IPS-18c (cell line): ENCODE measurements around the gene EGLN1.

Experiments used
- H3K4me3 ChIP-seq: 2 replicates; pipeline ENCODE4 v1.7.0; 2013; ENCODE audit warnings: low read depth, mild to moderate bottlenecking, low read length, moderate library complexity; ENCODE audit not compliant: insufficient read depth
- H3K9me3 ChIP-seq: one replicate; pipeline ENCODE4 v1.6.1; 2013; ENCODE audit warnings: mild to moderate bottlenecking, low read length, moderate library complexity; ENCODE audit not compliant: control insufficient read depth, insufficient read depth

The EGLN1 gene

GRCh38 chr1:231410036-231410612 lies 12.0 kb downstream of the EGLN1 start:
- Histone ChIP-seq H3K9me3 (no peaks in the 10 kb centered on the region), H3K4me3 (no peak overlapping the region)

GRCh38 chr1:231408528-231409094 lies 13.5 kb downstream of the EGLN1 start:
- Histone ChIP-seq H3K9me3 (no peaks in the 10 kb centered on the region), H3K4me3 (no peak overlapping the region)

GRCh38 chr1:231407547-231408396 lies 14.3 kb downstream of the EGLN1 start:
- H3K4me3 ChIP-seq: no peak overlapping the region
- no peaks in the 10 kb centered on the region for H3K9me3 ChIP-seq

- no peak overlapping the region for H3K4me3 ChIP-seq
- no peaks in the 10 kb centered on the region for H3K9me3 ChIP-seq
Observed at GRCh38 chr1:231407049-231407448, 15.0 kb downstream of the EGLN1 start.

- no peak overlapping the region for H3K4me3 ChIP-seq
Observed at GRCh38 chr1:231404318-231404717, 17.8 kb downstream of the EGLN1 start.

GRCh38 chr1:231401478-231401877 lies 20.6 kb downstream of the EGLN1 start:
- Histone ChIP-seq H3K9me3 (no peaks in the 10 kb centered on the region), H3K4me3 (no peak overlapping the region)

More at GRCh38 chr1:231404318-231404717, 17.8 kb downstream of the EGLN1 start:
- H3K9me3 ChIP-seq: no peaks in the 10 kb centered on the region

- Histone ChIP-seq H3K4me3 (no peak overlapping the region), H3K9me3 (no peaks in the 10 kb centered on the region)
Observed at GRCh38 chr1:231397886-231398671, 24.0 kb downstream of the EGLN1 start.

- H3K9me3 ChIP-seq: no peaks in the 10 kb centered on the region
- H3K4me3 ChIP-seq: no peak overlapping the region
Observed at GRCh38 chr1:231396643-231397042, 25.4 kb downstream of the EGLN1 start.

GRCh38 chr1:231395998-231396390 lies 26.1 kb downstream of the EGLN1 start:
- no peak overlapping the region for H3K4me3 ChIP-seq
- no peaks in the 10 kb centered on the region for H3K9me3 ChIP-seq

- no peaks in the 10 kb centered on the region for H3K9me3 ChIP-seq
- no peak overlapping the region for H3K4me3 ChIP-seq
Observed at GRCh38 chr1:231395076-231395997, 26.8 kb downstream of the EGLN1 start.

- Histone ChIP-seq H3K4me3 (no peak overlapping the region), H3K9me3 (no peaks in the 10 kb centered on the region)
Observed at GRCh38 chr1:231393668-231394067, 28.4 kb downstream of the EGLN1 start.

GRCh38 chr1:231392389-231393131 lies 29.5 kb downstream of the EGLN1 start:
- Histone ChIP-seq H3K9me3 (no peaks in the 10 kb centered on the region), H3K4me3 (no peak overlapping the region)

- Histone ChIP-seq H3K9me3 (no peaks in the 10 kb centered on the region), H3K4me3 (no peak overlapping the region)
Observed at GRCh38 chr1:231390071-231390470, 32.0 kb downstream of the EGLN1 start.

GRCh38 chr1:231387770-231388669 lies 34.1 kb downstream of the EGLN1 start:
- no peak overlapping the region for H3K4me3 ChIP-seq
- no peaks in the 10 kb centered on the region for H3K9me3 ChIP-seq

GRCh38 chr1:231386466-231386865 lies 35.6 kb downstream of the EGLN1 start:
- Histone ChIP-seq H3K4me3 (no peak overlapping the region), H3K9me3 (no peaks in the 10 kb centered on the region)
